ENCODE results near the gene CCRL2.
"Not testable (repeated sequence)": the region's sequence is repeated elsewhere in the genome, so short reads cannot be mapped to it uniquely, and the experiment has no call there.

CCRL2 gene

DNA sequence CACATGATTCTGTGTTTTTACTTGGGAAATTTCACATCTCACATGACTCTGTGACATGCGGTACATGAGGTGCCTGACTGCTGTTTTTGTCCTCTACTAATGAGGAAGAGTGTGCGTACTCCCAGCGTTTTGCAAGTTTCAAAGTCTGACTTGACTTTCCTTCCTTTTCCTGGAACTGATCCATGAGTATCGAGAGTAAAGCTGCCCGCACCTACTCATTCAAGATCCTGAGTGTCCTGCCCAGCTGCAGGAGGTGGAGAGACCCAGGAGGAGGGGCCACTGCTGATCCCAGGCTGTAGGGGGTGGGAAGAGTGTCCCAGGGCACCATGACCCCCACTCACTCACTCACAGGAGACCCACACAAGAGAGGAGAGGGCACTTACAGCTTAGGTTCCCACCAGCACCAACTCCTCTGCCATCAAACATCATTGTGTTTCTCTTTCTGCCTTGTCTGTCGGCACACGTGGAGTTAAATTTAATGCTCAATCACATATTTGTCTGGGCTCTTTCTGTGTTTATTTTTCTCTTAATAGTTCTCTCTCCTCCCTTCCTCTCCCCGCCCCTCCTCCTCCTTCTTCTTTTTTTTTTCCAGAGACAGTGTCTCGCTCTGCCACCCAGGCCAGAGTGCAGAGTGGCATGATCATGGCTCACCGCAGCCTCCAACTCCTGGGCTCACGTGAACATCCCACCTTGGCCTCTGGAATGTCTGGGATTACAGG, 1.6 kb upstream of the CCRL2 start:
- no peak for DNase-seq (ENCODE audit: low spot score)

DNA sequence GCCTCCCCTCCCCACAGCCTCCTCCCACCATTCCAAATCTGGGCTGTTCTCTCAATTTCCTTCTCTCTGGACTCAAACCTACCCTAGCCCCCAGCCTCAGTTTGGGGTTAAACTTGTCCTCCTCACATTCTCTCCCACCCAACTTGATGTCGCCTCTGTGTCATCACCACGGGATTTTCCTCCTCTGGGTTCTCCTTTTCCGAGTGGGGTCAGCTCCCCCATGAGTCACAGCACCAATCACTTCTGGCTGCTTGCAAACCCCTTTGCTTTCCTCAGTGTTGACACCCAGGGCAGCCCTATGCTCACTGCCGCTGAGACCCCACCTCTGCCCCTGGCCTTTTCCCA, 644 bp upstream of the CCRL2 start:
- no peak for DNase-seq (ENCODE audit: low spot score)

DNA sequence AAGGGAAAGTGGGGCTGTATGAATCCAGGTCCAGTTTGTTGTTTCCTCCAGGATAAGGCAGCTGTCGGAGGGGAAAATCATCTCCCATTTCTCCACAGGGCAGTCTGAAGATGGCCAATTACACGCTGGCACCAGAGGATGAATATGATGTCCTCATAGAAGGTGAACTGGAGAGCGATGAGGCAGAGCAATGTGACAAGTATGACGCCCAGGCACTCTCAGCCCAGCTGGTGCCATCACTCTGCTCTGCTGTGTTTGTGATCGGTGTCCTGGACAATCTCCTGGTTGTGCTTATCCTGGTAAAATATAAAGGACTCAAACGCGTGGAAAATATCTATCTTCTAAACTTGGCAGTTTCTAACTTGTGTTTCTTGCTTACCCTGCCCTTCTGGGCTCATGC, 911 bp downstream of the CCRL2 start:
- no peak for DNase-seq (ENCODE audit: low spot score)

DNA sequence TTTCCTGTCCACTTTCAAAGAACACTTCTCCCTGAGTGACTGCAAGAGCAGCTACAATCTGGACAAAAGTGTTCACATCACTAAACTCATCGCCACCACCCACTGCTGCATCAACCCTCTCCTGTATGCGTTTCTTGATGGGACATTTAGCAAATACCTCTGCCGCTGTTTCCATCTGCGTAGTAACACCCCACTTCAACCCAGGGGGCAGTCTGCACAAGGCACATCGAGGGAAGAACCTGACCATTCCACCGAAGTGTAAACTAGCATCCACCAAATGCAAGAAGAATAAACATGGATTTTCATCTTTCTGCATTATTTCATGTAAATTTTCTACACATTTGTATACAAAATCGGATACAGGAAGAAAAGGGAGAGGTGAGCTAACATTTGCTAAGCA, 1.8 kb downstream of the CCRL2 start:
- no peak for DNase-seq (ENCODE audit: low spot score)

DNA sequence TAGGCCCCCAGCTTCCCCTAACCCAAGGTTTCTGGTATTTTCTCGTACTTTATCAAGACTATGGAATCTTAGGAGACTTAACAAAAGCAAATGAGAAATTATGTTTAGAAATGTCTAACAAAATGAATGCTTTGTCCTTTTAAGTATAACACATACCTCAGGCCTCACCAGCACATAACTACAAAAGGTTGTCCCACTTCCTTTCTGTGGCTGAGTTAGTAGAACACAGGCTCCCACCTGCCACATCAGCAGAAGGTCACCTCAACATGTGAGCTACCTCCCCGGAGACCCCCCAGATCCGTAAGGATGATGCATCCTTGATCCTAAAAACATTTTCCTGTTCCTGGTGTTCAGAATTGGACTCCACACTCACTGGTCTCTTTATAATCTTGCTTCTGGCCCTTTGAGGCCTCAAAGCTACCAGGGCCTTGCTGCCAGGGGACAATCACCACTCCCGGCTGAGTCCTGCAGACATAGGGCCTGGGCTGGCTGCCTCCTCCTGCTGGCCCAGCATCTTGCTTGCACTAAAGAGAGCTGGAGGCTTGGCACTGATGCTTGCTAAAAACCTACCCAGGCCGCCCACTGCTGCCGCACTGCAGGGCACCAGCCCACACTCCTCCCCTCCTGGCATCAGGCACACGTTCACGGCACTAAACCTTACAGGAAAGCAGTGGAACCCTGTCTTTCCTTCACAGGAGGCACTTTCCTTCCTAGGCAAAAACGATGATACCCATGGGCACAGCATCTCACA, 2.9 kb downstream of the CCRL2 start:
- peak; percentile 18 for DNase-seq (ENCODE audit: low spot score)

DNA sequence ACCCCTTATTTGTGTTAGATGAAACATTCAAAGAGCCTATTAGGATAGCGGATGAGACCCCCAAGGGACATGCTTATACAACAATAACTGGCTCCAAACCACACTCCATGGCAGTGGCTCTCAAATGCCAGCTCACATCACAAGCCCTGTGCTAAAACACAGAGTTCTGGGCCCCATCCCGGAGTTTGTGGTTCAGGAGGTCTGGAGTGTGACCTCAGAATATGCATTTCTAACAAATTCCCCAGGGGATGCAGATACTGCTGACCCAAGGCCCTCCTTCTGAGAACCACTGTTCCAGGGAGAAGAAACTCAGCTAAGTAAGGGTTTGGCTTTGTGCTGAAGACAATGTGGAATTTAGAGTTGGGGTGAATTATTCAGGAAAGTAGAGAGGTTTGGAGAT, 3.6 kb downstream of the CCRL2 start:
- peak; percentile 46 for DNase-seq (ENCODE audit: low spot score)

DNA sequence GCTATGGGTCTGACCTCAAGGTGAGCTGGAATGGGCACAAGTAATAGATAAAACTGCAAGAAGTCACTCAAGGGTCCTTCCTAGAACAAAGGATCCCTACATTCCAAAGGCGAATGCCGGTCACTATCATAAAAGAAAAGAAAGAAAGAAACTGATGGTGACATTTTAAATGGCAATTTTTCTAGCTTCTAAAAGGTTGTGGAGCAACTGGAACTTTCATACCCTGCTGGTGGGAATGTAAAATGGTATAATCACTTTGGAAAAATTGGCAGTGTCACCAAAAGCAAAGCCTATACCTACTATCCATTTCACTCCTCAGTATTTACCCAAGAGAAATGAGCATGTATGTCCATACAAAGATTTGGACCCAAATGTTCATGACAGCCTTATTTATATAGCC, 4.2 kb downstream of the CCRL2 start:
- DNase-seq (ENCODE audit: low spot score): no peak

DNA sequence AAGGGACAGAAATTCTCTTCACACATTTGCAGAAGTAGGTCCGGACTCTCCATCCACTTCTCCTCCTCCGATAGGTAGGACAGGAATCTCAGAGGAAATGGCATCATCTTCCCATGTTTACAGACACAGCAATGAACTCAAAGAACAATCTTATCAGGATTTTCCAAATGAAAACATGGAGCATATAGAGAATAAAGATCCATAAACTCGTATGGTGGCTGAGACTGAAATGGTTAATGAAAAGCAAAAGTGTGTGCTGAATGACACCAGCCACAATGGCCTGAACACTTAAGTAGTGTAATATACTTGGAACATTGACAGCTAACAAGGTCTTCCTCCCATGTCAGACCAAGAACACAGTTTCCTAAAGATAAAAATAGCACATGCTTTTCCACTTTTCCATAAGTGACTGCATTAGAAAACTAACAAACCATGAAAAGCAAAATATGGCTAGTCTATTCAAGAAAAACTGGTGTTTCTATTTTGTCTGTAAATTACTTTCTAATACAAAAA, 5.8 kb downstream of the CCRL2 start:
- no peak for DNase-seq (ENCODE audit: low spot score)

DNA sequence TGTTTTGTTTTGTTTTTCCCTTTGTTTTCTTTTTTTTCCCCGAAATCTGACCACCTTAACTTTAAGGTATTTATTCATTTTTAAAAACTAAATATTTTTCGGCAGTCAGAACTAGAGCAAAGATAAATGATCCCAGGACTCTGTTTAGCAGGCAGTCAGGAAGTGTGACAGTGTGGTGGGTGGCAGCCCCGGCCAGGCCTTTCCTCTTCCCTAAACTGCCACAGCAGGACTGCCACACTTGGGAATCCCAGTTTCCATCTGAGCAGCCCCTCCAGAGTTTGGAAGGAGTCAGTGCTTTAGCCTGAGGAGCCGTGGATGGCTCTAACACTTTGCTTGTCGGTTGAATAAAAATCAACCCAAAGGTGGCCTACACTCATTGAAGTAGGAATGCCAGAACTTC, 6.9 kb downstream of the CCRL2 start:
- DNase-seq (ENCODE audit: low spot score): no peak

DNA sequence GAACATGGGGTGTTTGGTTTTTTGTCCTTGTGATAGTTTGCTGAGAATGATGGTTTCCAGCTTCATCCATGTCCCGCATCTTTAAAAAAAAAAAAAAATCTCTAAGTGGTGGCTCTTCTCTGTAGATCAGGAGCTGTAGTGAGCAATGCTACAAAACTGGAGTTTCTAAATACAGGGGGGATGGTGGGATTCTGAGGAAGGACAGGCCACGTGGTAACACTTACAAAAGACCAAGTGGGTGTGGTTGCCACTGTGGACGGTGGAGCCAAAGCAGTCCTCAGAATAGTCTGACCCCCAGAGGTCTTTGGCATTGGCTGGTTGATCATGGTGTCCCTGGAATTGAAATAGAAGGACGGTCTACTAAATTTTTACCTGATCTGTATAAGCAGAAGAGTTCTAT, 7.7 kb downstream of the CCRL2 start:
- DNase-seq (ENCODE audit: low spot score): no peak

DNA sequence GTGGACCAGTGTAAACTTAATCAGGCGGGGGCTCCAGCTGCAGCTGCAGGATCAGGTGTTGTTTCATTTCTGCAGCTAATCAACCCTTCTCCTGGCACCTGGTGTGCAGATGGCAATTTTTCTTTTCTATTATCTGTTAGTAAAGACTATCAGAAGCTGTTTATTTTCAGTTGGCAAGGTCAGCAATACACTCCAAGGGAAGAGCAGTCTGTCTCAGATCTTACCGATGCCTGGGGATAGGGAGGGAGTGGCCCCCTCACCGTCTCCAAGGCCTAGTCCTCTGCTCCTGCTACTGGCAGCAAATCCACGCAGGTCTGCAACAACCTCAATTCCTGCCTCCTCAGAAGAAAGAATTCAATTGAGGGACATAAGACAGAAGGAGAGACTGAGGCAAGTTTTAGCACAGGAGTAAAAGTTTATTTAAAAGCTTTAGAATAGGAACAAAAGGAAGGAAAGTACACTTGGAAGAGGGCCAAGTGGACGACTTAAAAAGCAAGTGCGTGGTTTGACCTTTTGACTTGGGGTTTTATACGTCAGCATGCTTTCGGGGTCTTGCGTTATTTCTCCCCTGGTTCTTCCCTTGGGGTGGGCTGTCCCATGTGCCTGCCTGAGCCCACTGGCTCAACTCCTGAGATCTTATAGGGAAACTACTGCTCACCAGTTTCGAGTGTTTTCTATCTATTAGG, 9.2 kb downstream of the CCRL2 start:
- no peak for DNase-seq (ENCODE audit: low spot score)

DNA sequence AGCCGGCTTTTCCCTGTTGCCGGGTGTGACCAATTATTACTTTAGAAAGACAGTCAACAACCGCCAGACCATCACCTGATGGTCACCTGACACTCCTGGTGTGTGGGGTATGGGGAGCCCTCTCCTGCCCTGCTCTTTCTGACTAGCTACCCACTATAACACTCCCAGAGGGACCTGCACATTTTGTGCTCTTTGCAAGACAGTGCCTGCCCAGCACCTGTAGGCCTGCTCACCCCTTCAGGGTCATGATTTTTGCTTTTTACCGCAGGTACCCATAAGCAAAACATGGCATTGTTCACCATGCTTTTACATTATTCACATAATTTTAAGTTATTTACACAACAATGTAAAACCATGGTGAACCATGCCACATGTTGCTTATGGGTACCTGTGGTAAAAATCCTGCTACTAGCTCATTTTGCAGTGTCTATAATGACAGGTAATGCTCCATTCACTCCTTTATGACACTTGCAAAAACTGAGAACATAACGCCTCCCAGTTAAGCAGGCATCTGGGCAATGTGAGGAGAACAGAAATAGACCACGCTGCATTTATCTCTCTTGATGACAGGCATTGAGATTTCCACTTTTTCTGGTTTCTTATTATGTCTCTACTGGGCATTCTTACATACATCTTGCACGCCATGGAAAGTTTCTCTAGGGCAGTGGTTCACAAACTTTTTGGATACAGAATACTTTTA, 9.9 kb downstream of the CCRL2 start:
- DNase-seq (ENCODE audit: low spot score): no peak

DNA sequence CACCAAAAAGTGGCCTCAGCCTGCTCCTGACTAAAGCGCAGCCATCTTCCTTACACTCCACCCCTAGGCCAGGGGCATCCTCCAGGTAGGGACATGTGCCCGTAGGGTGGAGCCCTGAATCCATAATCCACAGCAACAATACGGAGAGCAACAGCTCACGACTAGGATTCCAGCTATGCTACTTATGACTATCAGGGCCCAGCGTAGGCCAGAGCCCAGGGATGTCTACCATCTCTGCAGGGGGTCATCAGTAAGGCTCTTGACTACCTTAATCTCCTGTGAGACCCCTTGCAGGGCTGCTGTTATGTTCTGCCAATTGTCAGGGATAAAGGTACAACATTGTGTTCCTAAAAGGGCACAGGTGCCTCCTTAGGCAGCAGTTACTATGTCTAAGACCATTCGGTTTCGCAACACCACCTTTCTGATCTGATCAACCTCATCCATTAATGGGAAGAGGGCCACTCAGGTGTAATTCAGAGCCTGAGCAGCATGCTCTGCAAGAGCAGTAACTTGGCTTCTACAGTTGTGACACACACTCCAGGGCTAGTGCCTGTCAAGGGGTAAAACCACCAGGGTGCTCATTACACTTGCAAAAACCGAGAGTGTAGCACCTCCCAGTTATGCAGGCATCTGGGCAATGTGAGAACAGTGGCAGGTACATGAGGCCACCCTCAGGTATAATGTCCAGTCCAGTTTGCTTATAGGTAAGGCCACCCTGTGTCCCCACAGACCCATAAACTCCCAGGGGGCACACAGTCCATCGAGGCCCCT, 11.0 kb downstream of the CCRL2 start:
- no peak for DNase-seq (ENCODE audit: low spot score)

DNA sequence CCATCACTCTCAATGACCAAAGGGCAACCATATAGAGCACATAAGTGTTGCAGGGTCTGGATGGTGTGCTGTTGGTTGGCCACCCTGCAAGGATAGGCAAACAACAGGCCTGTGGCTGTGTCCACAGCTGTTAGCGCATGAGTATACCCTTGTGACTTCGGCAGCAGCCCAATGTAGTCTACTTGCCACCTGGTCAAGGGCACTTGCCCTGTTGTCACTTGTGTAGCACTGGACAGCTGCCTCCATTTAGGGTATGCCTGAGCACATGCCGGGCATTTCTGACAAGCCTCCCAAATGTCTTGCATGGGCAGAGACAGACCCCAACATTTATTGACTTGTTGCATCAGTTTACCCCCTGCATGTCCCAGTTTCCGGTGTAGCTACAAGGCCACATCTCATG, 12.8 kb downstream of the CCRL2 start:
- no peak for DNase-seq (ENCODE audit: low spot score)

DNA sequence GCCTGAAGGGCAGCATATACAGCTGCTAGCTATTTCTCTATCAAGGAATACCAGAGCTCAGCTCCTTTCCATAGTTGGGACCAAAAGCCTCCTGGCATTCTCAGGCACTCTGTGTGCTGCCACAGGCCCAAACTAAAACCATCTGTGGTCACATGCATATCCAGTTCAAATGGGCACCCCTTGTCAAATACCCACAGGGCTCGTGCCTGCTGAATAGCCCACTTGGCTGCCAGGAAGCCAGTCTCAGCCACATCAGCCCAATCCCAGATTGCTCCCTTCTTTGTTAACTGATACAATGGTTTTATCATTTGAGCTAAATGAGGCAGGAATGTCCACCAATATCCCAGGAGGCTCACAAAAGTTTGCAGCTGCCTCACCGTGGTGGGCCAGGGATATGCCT, 13.9 kb downstream of the CCRL2 start:
- no peak for DNase-seq (ENCODE audit: low spot score)

DNA sequence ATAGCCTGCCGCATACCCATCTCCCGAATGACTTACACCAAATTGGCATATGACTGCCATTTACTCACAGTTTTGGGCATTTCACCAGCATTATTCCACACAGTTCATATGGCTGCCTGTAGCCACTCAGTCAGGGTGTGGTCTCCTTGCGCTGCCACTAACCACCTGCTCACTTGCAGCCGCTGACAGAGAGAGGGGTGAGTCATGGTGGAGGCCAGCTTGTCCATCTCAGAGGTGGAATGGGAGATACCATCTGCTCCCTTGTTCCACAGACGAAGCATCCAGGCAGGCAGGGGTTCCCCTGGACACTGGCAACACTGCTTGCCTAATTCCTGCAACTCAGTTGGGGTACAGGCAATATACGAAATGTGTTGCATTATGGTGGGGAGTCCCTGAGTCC, 15.6 kb downstream of the CCRL2 start:
- no peak for DNase-seq (ENCODE audit: low spot score)

DNA sequence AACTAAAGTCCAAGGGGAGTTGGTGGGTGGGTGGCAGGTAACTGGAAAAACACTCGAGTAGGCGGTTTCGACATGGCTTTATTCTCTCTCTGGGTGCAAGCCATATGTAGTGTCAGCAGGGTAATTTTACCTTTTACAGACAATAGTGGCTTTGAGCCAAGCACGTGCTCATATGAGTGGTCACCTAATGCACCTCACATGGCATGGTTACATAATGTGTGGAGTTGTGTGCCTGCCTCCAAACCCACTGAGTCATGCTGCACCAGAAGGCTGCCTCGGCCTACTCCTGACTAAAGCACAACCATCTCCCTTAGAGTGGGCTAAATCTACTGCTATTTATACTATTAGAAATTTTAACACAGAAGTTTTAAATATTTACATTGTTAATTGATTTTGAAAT, 16.5 kb downstream of the CCRL2 start:
- DNase-seq (ENCODE audit: low spot score): no peak

DNA sequence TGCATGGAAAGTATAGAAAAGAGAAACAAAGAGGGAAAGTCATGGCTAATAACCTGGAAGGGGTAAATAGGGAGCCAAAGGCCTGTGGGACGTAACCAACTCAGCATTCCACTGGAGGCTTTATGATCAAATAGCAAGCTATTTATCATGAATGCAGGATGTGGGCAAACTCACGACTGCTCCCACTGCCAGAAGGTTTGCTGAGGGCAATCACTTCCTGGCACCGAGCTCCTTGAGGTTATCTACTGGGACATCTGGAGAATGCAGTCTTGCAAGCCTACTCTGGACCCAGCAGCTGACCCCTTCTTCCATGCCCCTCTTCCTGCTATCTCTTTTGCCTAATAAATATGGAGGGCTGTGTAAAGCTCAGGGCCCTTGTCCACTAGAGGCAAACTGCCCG, 19.4 kb downstream of the CCRL2 start:
- not testable (repeated sequence) for DNase-seq (ENCODE audit: low spot score)

DNA sequence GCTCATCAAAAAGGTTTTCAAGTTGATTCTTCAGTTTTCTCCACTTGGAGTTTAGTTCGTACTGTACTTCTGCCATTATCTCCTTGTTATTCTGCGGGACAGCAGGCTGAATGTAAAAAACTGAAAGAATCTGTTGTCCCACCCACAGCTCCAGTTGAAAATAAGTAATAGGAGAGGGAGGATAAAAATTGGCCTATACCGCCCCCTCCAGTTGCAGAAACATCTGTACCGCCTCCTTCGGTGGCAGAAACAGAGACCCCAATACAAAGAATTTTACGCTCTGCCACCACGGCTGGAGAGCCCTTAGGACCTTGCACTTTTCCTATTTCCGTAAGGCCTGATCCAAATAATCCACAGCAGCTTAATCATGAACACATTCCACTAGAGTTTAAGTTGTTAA, 20.3 kb downstream of the CCRL2 start:
- not testable (repeated sequence) for DNase-seq (ENCODE audit: low spot score)

DNA sequence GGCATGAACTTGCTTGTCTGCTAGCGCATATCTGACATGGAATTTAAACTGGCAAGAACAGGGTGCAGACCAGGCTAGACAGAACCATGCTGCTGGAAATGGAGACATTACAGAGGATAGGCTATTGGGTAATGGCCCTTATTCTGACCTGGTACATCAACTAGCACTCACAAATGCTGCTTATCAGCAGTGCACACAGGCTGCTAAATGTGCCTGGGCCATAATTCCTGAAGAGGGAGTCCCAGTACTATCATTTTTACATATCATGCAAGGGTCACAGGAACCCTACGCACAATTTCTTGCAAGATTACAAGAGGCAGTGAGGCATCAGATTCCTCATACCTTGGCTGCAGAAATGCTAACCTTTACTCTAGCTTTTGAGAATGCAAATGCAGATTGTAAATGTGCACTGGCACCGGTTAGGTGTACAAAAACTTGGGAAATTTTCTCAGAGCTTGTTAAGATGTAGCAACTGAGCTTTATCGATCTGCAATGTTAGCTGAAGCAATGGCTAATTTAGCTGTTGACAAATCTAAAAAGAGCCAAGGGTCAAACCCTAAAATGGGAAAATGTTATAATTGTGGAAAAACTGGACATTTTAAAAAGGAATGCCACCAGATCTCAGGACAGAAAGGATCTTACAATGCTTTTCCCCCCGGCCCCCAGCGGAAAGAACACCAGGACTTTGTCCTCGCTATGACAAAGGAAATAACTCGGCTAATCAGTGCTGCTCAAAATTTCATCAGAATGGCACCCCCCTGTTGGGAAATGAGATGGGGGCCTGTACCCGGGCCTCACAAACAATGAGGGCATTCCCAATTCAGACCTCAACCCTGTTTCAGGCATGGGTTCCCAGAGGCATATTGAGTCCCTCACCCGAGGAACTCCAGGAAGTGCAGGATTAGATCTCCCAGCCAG, 21.1 kb downstream of the CCRL2 start:
- no peak for DNase-seq (ENCODE audit: low spot score)

DNA sequence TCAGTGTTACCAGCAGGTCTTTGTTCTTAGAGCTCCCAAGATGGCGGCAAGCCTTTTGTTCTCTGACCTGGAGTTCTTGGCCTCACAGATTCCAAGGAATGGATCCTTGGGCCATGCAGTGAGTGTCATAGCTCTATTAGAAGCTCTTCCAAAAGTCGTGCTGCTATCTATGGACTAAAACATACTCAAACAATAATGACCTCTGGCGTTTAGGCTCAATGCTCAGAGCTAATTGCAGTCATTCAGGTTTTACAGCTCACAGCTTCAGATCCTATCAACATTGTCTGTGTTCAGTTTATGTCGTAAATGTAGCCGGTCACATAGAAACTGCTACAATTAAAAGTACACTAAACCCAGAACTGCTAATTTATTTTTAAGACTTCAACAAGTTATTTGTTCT, 22.2 kb downstream of the CCRL2 start:
- DNase-seq (ENCODE audit: low spot score): no peak

Data from left forelimb (tissue), 1 donor.